Ishikawa (cell line): ENCODE data around the gene CDH23.

Experiments used
- MAX ChIP-seq: IDR thresholded peaks from 2 replicates; pipeline ENCODE4 v1.6.1; 2012
- RAD21 ChIP-seq: IDR thresholded peaks from 2 replicates; pipeline ENCODE4 v1.6.1; 2012; ENCODE audit warnings: low read depth
- YY1 ChIP-seq: IDR thresholded peaks from 2 replicates; pipeline ENCODE4 v1.6.1; 2012; ENCODE audit warnings: low read depth

DNA sequence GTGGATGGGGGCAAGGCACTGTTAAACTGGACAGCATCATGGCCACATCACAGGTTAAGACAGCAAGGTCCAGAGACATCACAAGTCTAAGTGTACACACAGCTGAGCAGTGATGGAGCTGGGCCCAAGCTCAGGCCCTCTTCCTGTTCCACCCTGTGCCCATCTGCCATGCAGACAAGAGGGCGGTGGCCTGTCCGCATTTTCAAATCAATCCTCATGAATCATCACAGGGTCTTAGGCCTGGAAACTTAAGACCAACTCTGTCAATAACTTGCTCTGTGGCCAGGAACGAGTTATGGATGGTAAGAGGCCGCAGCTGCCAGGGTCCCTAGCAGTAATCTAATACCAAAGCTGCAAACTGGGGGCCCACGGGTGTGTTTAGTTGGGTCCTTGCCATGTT lies 319.7 kb downstream of the CDH23 start:
- TF ChIP-seq YY1: no peak
- TF ChIP-seq RAD21: no peak
- TF ChIP-seq MAX: no peak
